HepG2 (cell line): ENCODE results near the gene ESR1. TPM values are rescaled to one million over a fixed set of nuclear protein-coding genes. Genes with fewer than 3 reads are reported as not detected.
A peak's percentile ranks its signal among the peaks of the same experiment; 100 is the strongest.

ENCODE experiments used
- ATAC-seq: fragments of 200-7000 bp; cut with Tn5 transposase; 3 replicates; pipeline ENCODE4 v1.9.1; 2020; ENCODE audit warnings: mild to moderate bottlenecking, moderate library complexity
- BruUV-seq: library from RNA; stranded (reverse); fragments of 400-500 nt; replicated peaks from 2 replicates; lab custom pipeline; 2021; lab: Mats Ljungman, UMichigan
- CTCF ChIA-PET: fragments of 300-600 bp; formaldehyde crosslinking; extraction: SDS; loops from one replicate; lab custom pipeline; 2021; ENCODE audit warnings: low total read pairs, inconsistent platforms, low intra/inter-chr PET ratio; lab: Yijun Ruan, JAX
- POLR2A ChIA-PET: fragments of 350-600 bp; sonication (Branson Sonifier 250); formaldehyde crosslinking; loops from one replicate; lab custom pipeline; 2020; ENCODE audit warnings: antibody characterized with exemption, inconsistent platforms; lab: Yijun Ruan, JAX
- DNase-seq: peaks from one replicate; pipeline ENCODE4 v3.0.0-alpha.2; 2015; ENCODE audit warnings: low spot score
- FAIRE-seq: peaks from 3 replicates; lab custom pipeline; 2011; peaks lifted over from hg19 to GRCh38; lab: Jason Lieb, UNC
- H2AFZ ChIP-seq: one replicate; pipeline ENCODE4 v1.6.1; 2011; ENCODE audit warnings: low read length, inconsistent platforms
- H3K27ac ChIP-seq: fragments of 300-600 bp; 3 replicates; pipeline ENCODE4 v1.8.0; 2011; ENCODE audit warnings: mixed run types, mild to moderate bottlenecking, mixed read lengths, low read length, inconsistent platforms; ENCODE audit not compliant: insufficient read depth; ENCODE audit errors: extremely low read length
- H3K27me3 ChIP-seq, 2 experiments: fragments of 200-600 bp in 1 of 2; 2 replicates in 1 of 2; 3 replicates in 1 of 2; pipeline versions ENCODE4 v1.6.0 to v1.8.0; 2011; ENCODE audit warnings: low read length in 2 of 2, mild to moderate bottlenecking in 2 of 2, moderate library complexity in 2 of 2, inconsistent platforms in 1 of 2; ENCODE audit not compliant: insufficient read depth in 2 of 2, control insufficient read depth in 1 of 2
- H3K36me3 ChIP-seq, 2 experiments: fragments of 200-600 bp in 1 of 2; replicated peaks in 1 of 2; 2 replicates in 1 of 2; 3 replicates in 1 of 2; pipeline versions ENCODE4 v1.5.1 to v1.8.0; 2011; ENCODE audit warnings: low read length in 2 of 2, inconsistent platforms in 1 of 2; ENCODE audit not compliant: insufficient read depth in 2 of 2, control insufficient read depth in 1 of 2
- H3K4me1 ChIP-seq: 2 replicates; pipeline ENCODE4 v1.5.1; 2012; ENCODE audit warnings: low read length, inconsistent platforms; ENCODE audit not compliant: insufficient read depth
- H3K4me2 ChIP-seq: 2 replicates; pipeline ENCODE4 v1.6.0; 2011; ENCODE audit warnings: low read depth, low read length, inconsistent platforms
- H3K4me3 ChIP-seq, 3 experiments: fragments of 200-600 bp in 1 of 3; sonication (generic), shearing (Covaris generic) in 1 of 3; replicated peaks in 1 of 3; 2 replicates each; pipeline ENCODE4 v1.5.1; 2011 to 2016; ENCODE audit warnings: low read length in 3 of 3, inconsistent platforms in 2 of 3, low read depth in 2 of 3, mild to moderate bottlenecking in 2 of 3, control low read depth in 1 of 3, mixed read lengths in 1 of 3; ENCODE audit not compliant: insufficient read depth in 1 of 3
- H3K79me2 ChIP-seq: one replicate; pipeline ENCODE4 v1.6.1; 2011; ENCODE audit warnings: low read length, inconsistent platforms; ENCODE audit not compliant: insufficient read depth
- H3K9ac ChIP-seq: 2 replicates; pipeline ENCODE4 v1.6.0; 2011; ENCODE audit warnings: mild to moderate bottlenecking, low read depth, low read length, inconsistent platforms; ENCODE audit not compliant: insufficient read depth
- H3K9me3 ChIP-seq: 2 replicates; pipeline ENCODE4 v1.5.1; 2012; ENCODE audit warnings: mild to moderate bottlenecking, low read length
- H4K20me1 ChIP-seq: 2 replicates; pipeline ENCODE4 v1.6.0; 2011; ENCODE audit warnings: inconsistent platforms, mild to moderate bottlenecking, low read length, moderate library complexity; ENCODE audit not compliant: insufficient read depth
- CEBPZ ChIP-seq: IDR thresholded peaks from 2 replicates; pipeline ENCODE4 v1.6.1; 2012; ENCODE audit warnings: low read length, improper control_type of control experiment
- ELF1 ChIP-seq: sonication (generic); formaldehyde crosslinking; IDR thresholded peaks from 2 replicates; pipeline ENCODE4 v1.4.0; 2020; ENCODE audit warnings: missing genetic modification reagents
- PCBP2 ChIP-seq: fragments of 200-400 bp; formaldehyde crosslinking; optimal IDR thresholded peaks from 2 replicates; pipeline ENCODE3; 2018; ENCODE audit warnings: low read length, low read depth; ENCODE audit not compliant: poor library complexity, severe bottlenecking
- RBM22 ChIP-seq: fragments of 200-400 bp; formaldehyde crosslinking; optimal IDR thresholded peaks from 2 replicates; pipeline ENCODE3; 2017; ENCODE audit warnings: mild to moderate bottlenecking, low read length, moderate library complexity
- SMAD1 ChIP-seq: sonication (generic); formaldehyde crosslinking; IDR thresholded peaks from 2 replicates; pipeline ENCODE4 v1.4.0; 2020; ENCODE audit warnings: missing genetic modification reagents, low read depth, mild to moderate bottlenecking, borderline replicate concordance
- STAG1 ChIP-seq: sonication (generic); formaldehyde crosslinking; IDR thresholded peaks from 2 replicates; pipeline ENCODE4 v1.4.0; 2020; ENCODE audit warnings: missing genetic modification reagents
- TOPORS ChIP-seq: sonication (generic); formaldehyde crosslinking; IDR thresholded peaks from 2 replicates; pipeline ENCODE4 v1.8.0; 2023; ENCODE audit warnings: mild to moderate bottlenecking, missing genetic modification reagents
- ZBTB3 ChIP-seq: sonication (generic); formaldehyde crosslinking; IDR thresholded peaks from 2 replicates; pipeline ENCODE4 v1.4.0; 2020; ENCODE audit warnings: low read depth, mild to moderate bottlenecking, moderate library complexity, missing genetic modification reagents, borderline replicate concordance
- ZFP36 ChIP-seq: fragments of 150-350 bp; IDR thresholded peaks from 2 replicates; pipeline ENCODE4 v1.6.1; 2018; ENCODE audit warnings: borderline replicate concordance, low read length, low read depth; ENCODE audit not compliant: partially characterized antibody
- ZKSCAN8 ChIP-seq: IDR thresholded peaks from 2 replicates; pipeline ENCODE4 v1.6.1; 2016; ENCODE audit warnings: borderline replicate concordance, missing genetic modification reagents, missing compliant biosample characterization
- ZNF282 ChIP-seq: fragments of 450-650 bp; IDR thresholded peaks from 2 replicates; pipeline ENCODE4 v1.6.1; 2018; ENCODE audit not compliant: partially characterized antibody
- ZNF619 ChIP-seq: sonication (generic); formaldehyde crosslinking; IDR thresholded peaks from 2 replicates; pipeline ENCODE4 v1.4.0; 2020; ENCODE audit warnings: mild to moderate bottlenecking, missing genetic modification reagents
- ZNF639 ChIP-seq: conservative IDR thresholded peaks from 2 replicates; pipeline ENCODE4 v1.6.1; 2018; ENCODE audit warnings: missing genetic modification reagents
- WGBS: methylation state at CpG from one replicate; pipeline ENCODE4 v1.1.6; 2017; ENCODE audit warnings: low lambda C conversion rate; 5-methylcytosine and 5-hydroxymethylcytosine counted together
- in situ Hi-C: cut with HindIII; loops from 2 replicates; pipeline ENCODE4 v1.10.0; 2017; ENCODE audit warnings: low pct_unique_long_range_greater_than_20kb; ENCODE audit not compliant: extremely low pct_ligation_motif_present
- intact Hi-C: fragments of 100-400 bp; cut with micrococcal nuclease; formaldehyde crosslinking; loops from one replicate; pipeline ENCODE4 v1.10.0; 2022; ENCODE audit not compliant: unreplicated experiment
- polyA plus RNA-seq, 8 experiments: library from polyadenylated mRNA; depleted of rRNA in 3 of 8; stranded (reverse) in 7 of 8; unstranded in 1 of 8; fragments of >200 nt; fragmentation: Illumina TruSeq in 4 of 8; extraction: Trizol in 4 of 8; gene quantifications; 2 replicates each; pipeline versions ENCODE4 v1.2.1 to v1.2.3, GENCODE V29; 2011 to 2016; ENCODE audit warnings: low read depth in 4 of 8, missing spikeins in 1 of 8, mixed read lengths in 1 of 8; ENCODE audit not compliant: insufficient read depth in 1 of 8
- total RNA-seq, 5 experiments: library from RNA; depleted of rRNA; stranded (reverse); fragments of >200 nt; fragmentation: Illumina TruSeq; extraction: Trizol; gene quantifications; 2 replicates each; pipeline ENCODE4 v1.2.3, GENCODE V29; 2016; ENCODE audit warnings: low read depth in 1 of 5

ESR1 gene
- total and polyA plus RNA-seq, 2 of the 13 experiments (the other 11 are each of a cell fraction or from before 2014, with no cell fraction given), result not detected

GRCh38 chr6:152070556-152070955 lies 263.1 kb downstream of the ESR1 start:
- Histone ChIP-seq H3K9me3 (peaks cover 3% of the 10 kb centered on the region; the same call in 1 of the 2 replicates), H2AFZ (no peak overlapping the region), H3K4me1 (no peaks in the 10 kb centered on the region), H3K27me3 (no peaks in the 10 kb centered on the region), H3K9ac (no peak overlapping the region), H3K4me2 (no peak overlapping the region), H3K79me2 (no peaks in the 10 kb centered on the region), H3K27ac (no peak overlapping the region), H4K20me1 (no peaks in the 10 kb centered on the region), H3K36me3 (no peaks in the 10 kb centered on the region), H3K4me3 (no peak overlapping the region)
- ChIA-PET CTCF (no interaction called here), POLR2A (no interaction called here)
- TF ChIP-seq TOPORS (CRISPR knock-in tag), result no peak
- no peak for TF ChIP-seq ZKSCAN8 (CRISPR knock-in tag)
- no peak for TF ChIP-seq SMAD1 (CRISPR knock-in tag)
- TF ChIP-seq STAG1 (CRISPR knock-in tag), result peak; percentile 15; the same call in 1 of the 2 replicates
- no peak for TF ChIP-seq ZNF619 (CRISPR knock-in tag)
- in situ Hi-C loops, result no loop called here
- DNase-seq (no peak), FAIRE-seq (no peak), ATAC-seq (peak; percentile 53; the same call in 1 of the 3 replicates)
- no TSS peak for BruUV-seq
- 39% methylated on average over 5 of the region's 5 CpGs for WGBS
- intact Hi-C loops, result no loop called here

- no peak for FAIRE-seq
- CTCF ChIA-PET, result no interaction called here
- TF ChIP-seq RBM22 (no peak), ELF1 (no peak), ZBTB3 (no peak), ZFP36 (no peak), CEBPZ (no peak), ZNF639 (CRISPR knock-in tag) (no peak), ZNF282 (no peak), PCBP2 (no peak)
Observed at GRCh38 chr6:152071318-152071717, 263.8 kb downstream of the ESR1 start.

More at GRCh38 chr6:152071318-152071717, 263.8 kb downstream of the ESR1 start:
- Histone ChIP-seq H2AFZ (no peak overlapping the region), H3K4me1 (no peaks in the 10 kb centered on the region), H3K27ac (no peak overlapping the region), H3K9ac (no peak overlapping the region), H3K4me2 (no peak overlapping the region), H4K20me1 (no peaks in the 10 kb centered on the region), H3K4me3 (no peak overlapping the region), H3K9me3 (peaks cover 10% of the 10 kb centered on the region), H3K27me3 (no peaks in the 10 kb centered on the region), H3K79me2 (no peaks in the 10 kb centered on the region), H3K36me3 (no peaks in the 10 kb centered on the region)
- no TSS peak for BruUV-seq
- in situ Hi-C loops, result no loop called here
- POLR2A ChIA-PET, result no interaction called here
- intact Hi-C loops, result no loop called here
- 14% methylated on average over 3 of the region's 3 CpGs for WGBS
- ATAC-seq (no peak), DNase-seq (no peak)
